PC-9 (cell line): ENCODE data around the gene SGTA.

ENCODE experiments used
- CTCF ChIP-seq: fragments of 200-600 bp; sonication (generic); conservative IDR thresholded peaks from 2 replicates; pipeline ENCODE4 v1.6.1; 2017; ENCODE audit warnings: mixed run types, antibody characterized with exemption, mild to moderate bottlenecking, moderate library complexity
- EZH2 ChIP-seq: fragments of 200-600 bp; sonication (generic); IDR thresholded peaks from 2 replicates; pipeline ENCODE4 v1.8.0; 2017; ENCODE audit warnings: antibody characterized with exemption, low read depth

GRCh38 chr19:2793577-2793976 is 10.5 kb upstream of the SGTA start:
- no peak for TF ChIP-seq CTCF
- TF ChIP-seq EZH2, result no peak
